Motor neuron (in vitro differentiated cells): ENCODE results near the gene FANK1. TPM values are rescaled to one million over a fixed set of nuclear protein-coding genes. Genes with fewer than 3 reads are reported as not detected.
"Not testable (repeated sequence)": the region's sequence is repeated elsewhere in the genome, so short reads cannot be mapped to it uniquely, and the experiment has no call there.

Experiments
- ATAC-seq, 8 experiments: fragments of 200-7000 bp; cut with Tn5 transposase; replicated peaks in 6 of 8; 2 replicates each; pipeline ENCODE4 v1.8.0; 2021; ENCODE audit warnings: mild to moderate bottlenecking in 8 of 8, moderate library complexity in 8 of 8
- H3K27ac ChIP-seq, 2 donors: fragments of 250-450 bp; sonication (Bioruptor Pico); 2 replicates each; pipeline ENCODE4 v1.9.0; 2021; ENCODE audit warnings: antibody characterized with exemption in 2 of 2, mild to moderate bottlenecking in 2 of 2, moderate library complexity in 1 of 2
- H3K4me1 ChIP-seq, 2 donors: fragments of 250-450 bp; sonication (Bioruptor Pico); replicated peaks in 1 of 2; 2 replicates each; pipeline ENCODE4 v1.6.1; 2021; ENCODE audit warnings: antibody characterized with exemption in 2 of 2, mild to moderate bottlenecking in 2 of 2, moderate library complexity in 1 of 2
- H3K4me3 ChIP-seq, 5 donors: fragments of 250-450 bp; sonication (Bioruptor Pico); 2 replicates each; pipeline ENCODE4 v1.9.0; 2021; ENCODE audit warnings: antibody characterized with exemption in 5 of 5, mild to moderate bottlenecking in 5 of 5, moderate library complexity in 4 of 5
- WGBS, 10 experiments: fragments of 450-650 bp; shearing (Covaris generic); methylation state at CpG; one replicate each; pipeline ENCODE4 v1.0.0; 2022; 5-methylcytosine and 5-hydroxymethylcytosine counted together
- in situ Hi-C, 9 experiments: fragments of 400-800 bp; cut with MboI; loops; one replicate each; pipeline ENCODE4 v1.15.0; 2021; ENCODE audit warnings: low sequenced_read_pairs in 9 of 9, low pct_unique_long_range_greater_than_20kb in 2 of 9; ENCODE audit not compliant: unreplicated experiment in 9 of 9
- total RNA-seq, 8 experiments: library from RNA; unstranded; fragments of 300-600 nt; gene quantifications; 2 replicates each; pipeline versions ENCODE4 v1.2.3 to v1.2.4, GENCODE V29; 2022

The FANK1 gene
- total RNA-seq: 10 to 100 TPM in 1 of 8 experiments, 1 to 10 TPM in 6, under 1 TPM in 1; 0.99 to 45.9 (median 3.6) TPM

GRCh38 chr10:125896088-125896934, at the start of gene FANK1:
Gene FANK1, plus strand, starts transcription at chr10:125896564. Its CDS starts 79 bp downstream, at chr10:125896643.
- H3K4me1 ChIP-seq: peaks cover 3 to 18% of the 10 kb centered on the region in 2 donors
- peak within 1 kb of the TSS; percentile 60 to 85 for H3K27ac ChIP-seq
- ATAC-seq: peak; percentile 82 to 91 (median 86)
- peak within 1 kb of the TSS; percentile 68 to 97 (median 88) for H3K4me3 ChIP-seq
- in situ Hi-C loops: not testable (repeated sequence)
- WGBS, 10 experiments: 20 to 42% (median 35%) methylated on average over 1 to 48 of the region's 106 CpGs; no CpG with 5 or more reads in 5 of the 10 experiments

- Histone ChIP-seq H3K4me3 (no peak overlapping the region), H3K27ac (no peak overlapping the region), H3K4me1 (peaks cover 14 to 54% of the 10 kb centered on the region in 2 donors)
- in situ Hi-C loops: no loop called here
- ATAC-seq: no peak
- 80 to 92% (median 84%) methylated on average over 1 to 3 of the region's 3 CpGs; no CpG with 5 or more reads in 4 of the 10 experiments for WGBS, 10 experiments
These were observed 49.5 kb upstream of the FANK1 start for GRCh38 chr10:125846894-125847293.

- Histone ChIP-seq H3K4me1 (peaks cover 14 to 52% of the 10 kb centered on the region in 2 donors), H3K4me3 (no peak overlapping the region), H3K27ac (no peak overlapping the region)
- in situ Hi-C loops: no loop called here
- 75 to 100% (median 94%) methylated on average over 1 to 2 of the region's 2 CpGs; no CpG with 5 or more reads in 4 of the 10 experiments for WGBS, 10 experiments
- ATAC-seq: no peak
These were observed 48.0 kb upstream of the FANK1 start for GRCh38 chr10:125848371-125848770.

- Histone ChIP-seq H3K4me1 (peaks cover 11 to 47% of the 10 kb centered on the region in 2 donors), H3K27ac (no peak overlapping the region), H3K4me3 (no peak overlapping the region)
- 80 to 100% (median 100%) methylated on average over 1 to 2 of the region's 2 CpGs; no CpG with 5 or more reads in 2 of the 10 experiments for WGBS, 10 experiments
- ATAC-seq: no peak
- in situ Hi-C loops: no loop called here
These were observed 47.5 kb upstream of the FANK1 start for GRCh38 chr10:125848857-125849256.

GRCh38 chr10:125849448-125849847, 46.9 kb upstream of the FANK1 start:
- no peak overlapping the region for H3K4me3 ChIP-seq
- peaks cover 5 to 41% of the 10 kb centered on the region in 2 donors for H3K4me1 ChIP-seq
- no peak overlapping the region for H3K27ac ChIP-seq
- in situ Hi-C loops: no loop called here
- 69 to 100% (median 94%) methylated on average over 1 to 7 of the region's 7 CpGs for WGBS, 10 experiments
- no peak for ATAC-seq

GRCh38 chr10:125850766-125851731, 45.3 kb upstream of the FANK1 start:
- no peak overlapping the region for H3K27ac ChIP-seq
- ATAC-seq: no peak
- in situ Hi-C loops: no loop called here
- H3K4me1 ChIP-seq: peaks cover 0 to 25% of the 10 kb centered on the region in 2 donors
- no peak overlapping the region for H3K4me3 ChIP-seq
- 20 to 100% (median 90%) methylated on average over 1 to 2 of the region's 2 CpGs; no CpG with 5 or more reads in 2 of the 10 experiments for WGBS, 10 experiments

GRCh38 chr10:125852487-125852886, 43.9 kb upstream of the FANK1 start:
- WGBS, 10 experiments: 74 to 100% (median 86%) methylated on average over 1 to 7 of the region's 7 CpGs; no CpG with 5 or more reads in 2 of the 10 experiments
- H3K27ac ChIP-seq: peak overlapping the region in 1 of 2 donors; percentile 14
- peak in 5 of 8 experiments; percentile 57 to 86 (median 76) for ATAC-seq
- peaks cover 0 to 12% of the 10 kb centered on the region in 2 donors for H3K4me1 ChIP-seq
- in situ Hi-C loops: no loop called here
- H3K4me3 ChIP-seq: no peak overlapping the region

GRCh38 chr10:125857185-125857760, 39.1 kb upstream of the FANK1 start:
- in situ Hi-C loops: no loop called here
- no peak overlapping the region for H3K27ac ChIP-seq
- H3K4me1 ChIP-seq: peaks cover 0 to 7% of the 10 kb centered on the region in 2 donors
- peak in 1 of 8 experiments; percentile 40 for ATAC-seq
- WGBS, 10 experiments: 56 to 100% (median 97%) methylated on average over 1 to 2 of the region's 2 CpGs; no CpG with 5 or more reads in 4 of the 10 experiments
- no peak overlapping the region for H3K4me3 ChIP-seq

GRCh38 chr10:125859128-125859817, 37.1 kb upstream of the FANK1 start:
- 84 to 100% (median 98%) methylated on average over 2 to 4 of the region's 4 CpGs; no CpG with 5 or more reads in 1 of the 10 experiments for WGBS, 10 experiments
- ATAC-seq: no peak
- H3K4me1 ChIP-seq: no peaks in the 10 kb centered on the region
- in situ Hi-C loops: no loop called here
- H3K27ac ChIP-seq: no peak overlapping the region
- no peak overlapping the region for H3K4me3 ChIP-seq

GRCh38 chr10:125865120-125865519, 31.2 kb upstream of the FANK1 start:
- WGBS, 10 experiments: 40 to 100% (median 80%) methylated on average over 1 to 3 of the region's 3 CpGs; no CpG with 5 or more reads in 2 of the 10 experiments
- Histone ChIP-seq H3K4me3 (no peak overlapping the region), H3K4me1 (no peaks in the 10 kb centered on the region), H3K27ac (no peak overlapping the region)
- in situ Hi-C loops: no loop called here
- no peak for ATAC-seq

GRCh38 chr10:125866421-125867029, 29.8 kb upstream of the FANK1 start:
- no peak overlapping the region for H3K27ac ChIP-seq
- H3K4me1 ChIP-seq: no peaks in the 10 kb centered on the region
- ATAC-seq: no peak
- no peak overlapping the region for H3K4me3 ChIP-seq
- WGBS, 10 experiments: 78 to 100% (median 96%) methylated on average over 1 to 7 of the region's 7 CpGs; no CpG with 5 or more reads in 3 of the 10 experiments
- in situ Hi-C loops: no loop called here
